A549 (cell line): ENCODE data around the gene LRP1. TPM values are rescaled to one million over a fixed set of nuclear protein-coding genes. Genes with fewer than 3 reads are reported as not detected.

Experiments used
- ATAC-seq, 2 experiments: fragments of 200-7000 bp in 1 of 2; fragments of >200 bp in 1 of 2; cut with Nextera tagmentation in 1 of 2; cut with Tn5 transposase in 1 of 2; 3 replicates each; pipeline versions ENCODE4 v1.8.0 to v1.9.1; 2018 to 2020; ENCODE audit warnings: mild to moderate bottlenecking in 1 of 2, moderate library complexity in 1 of 2
- CTCF ChIA-PET: fragments of 300-600 bp; sonication (Branson Sonifier 250); formaldehyde crosslinking; extraction: SDS; loops from one replicate; lab custom pipeline; 2021; ENCODE audit warnings: antibody characterized with exemption, inconsistent platforms; lab: Yijun Ruan, JAX
- POLR2A ChIA-PET: fragments of 350-600 bp; formaldehyde crosslinking; extraction: SDS; loops from one replicate; lab custom pipeline; 2021; ENCODE audit warnings: antibody characterized with exemption, inconsistent platforms; lab: Yijun Ruan, JAX
- DNase-seq, 2 experiments: peaks; one replicate each; pipeline versions ENCODE4 v3.0.0 to v3.0.0-alpha.2; 2011 to 2016; ENCODE audit warnings: low read depth in 1 of 2, low spot score in 1 of 2
- FAIRE-seq: peaks from 2 replicates; lab custom pipeline; 2011; peaks lifted over from hg19 to GRCh38; lab: Jason Lieb, UNC
- H3K27ac ChIP-seq, 2 experiments: fragments of >200 bp; sonication (Bioruptor Twin); formaldehyde crosslinking; 3 replicates each; pipeline ENCODE4 v1.5.1; 2016 to 2017
- H3K4me1 ChIP-seq: fragments of >200 bp; sonication (Bioruptor Twin); formaldehyde crosslinking; 3 replicates; pipeline ENCODE4 v1.6.1; 2016
- H3K4me2 ChIP-seq: fragments of >200 bp; sonication (Bioruptor Twin); formaldehyde crosslinking; 3 replicates; pipeline ENCODE4 v1.6.1; 2016
- H3K4me3 ChIP-seq: fragments of >200 bp; sonication (Bioruptor Twin); formaldehyde crosslinking; 3 replicates; pipeline ENCODE4 v1.5.1; 2016
- H3K9me3 ChIP-seq: fragments of >200 bp; sonication (Bioruptor Twin); formaldehyde crosslinking; 3 replicates; pipeline ENCODE4 v1.6.1; 2016
- BCL3 ChIP-seq: fragments of >200 bp; sonication (Bioruptor Twin); formaldehyde crosslinking; IDR thresholded peaks from 3 replicates; pipeline ENCODE4 v1.6.1; 2016
- BHLHE40 ChIP-seq: IDR thresholded peaks from 2 replicates; pipeline ENCODE4 v1.6.1; 2012; ENCODE audit warnings: low read depth, low read length, inconsistent platforms
- CEBPB ChIP-seq, 2 experiments: fragments of >200 bp in 1 of 2; sonication (Bioruptor Twin) in 1 of 2; formaldehyde crosslinking in 1 of 2; IDR thresholded peaks; 2 replicates each; pipeline ENCODE4 v1.6.1; 2012 to 2016
- EHMT2 ChIP-seq: fragments of 200-600 bp; sonication (generic); IDR thresholded peaks from 2 replicates; pipeline ENCODE4 v1.6.1; 2016; ENCODE audit warnings: antibody characterized with exemption, low read depth, mild to moderate bottlenecking, moderate library complexity
- EP300 ChIP-seq, 2 experiments: fragments of >200 bp; sonication (Bioruptor Twin); formaldehyde crosslinking; IDR thresholded peaks; 2 replicates in 1 of 2; 3 replicates in 1 of 2; pipeline ENCODE4 v1.6.1; 2016 to 2017
- HDAC2 ChIP-seq: fragments of 200-600 bp; sonication (generic); IDR thresholded peaks from 2 replicates; pipeline ENCODE4 v1.6.1; 2016
- HES2 ChIP-seq: fragments of >200 bp; sonication (Bioruptor Twin); formaldehyde crosslinking; IDR thresholded peaks from 2 replicates; pipeline ENCODE4 v1.6.1; 2016
- JUN ChIP-seq, 2 experiments: fragments of >200 bp; sonication (Bioruptor Twin); formaldehyde crosslinking; IDR thresholded peaks; 2 replicates in 1 of 2; 3 replicates in 1 of 2; pipeline ENCODE4 v1.6.1; 2016 to 2017
- KDM5A ChIP-seq: fragments of 200-600 bp; sonication (generic); IDR thresholded peaks from 2 replicates; pipeline ENCODE4 v1.6.1; 2016; ENCODE audit warnings: antibody characterized with exemption, mild to moderate bottlenecking
- MAFK ChIP-seq: fragments of 450-650 bp; IDR thresholded peaks from 2 replicates; pipeline ENCODE4 v1.6.1; 2014; ENCODE audit not compliant: partially characterized antibody
- MAX ChIP-seq: IDR thresholded peaks from 2 replicates; pipeline ENCODE4 v1.6.1; 2012
- MAZ ChIP-seq: fragments of 150-350 bp; IDR thresholded peaks from 2 replicates; pipeline ENCODE4 v1.6.1; 2014; ENCODE audit warnings: antibody characterized with exemption, low read depth, low read length, borderline replicate concordance
- MYC ChIP-seq: IDR thresholded peaks from 2 replicates; pipeline ENCODE4 v1.6.1; 2012; ENCODE audit warnings: mild to moderate bottlenecking, inconsistent platforms, low read length, improper control_type of control experiment, borderline replicate concordance
- NFE2L2 ChIP-seq: fragments of 150-350 bp; conservative IDR thresholded peaks from 2 replicates; pipeline ENCODE4 v1.6.1; 2014; ENCODE audit warnings: low read length
- NPAS2 ChIP-seq: fragments of 250-450 bp; sonication (Bioruptor Pico); IDR thresholded peaks from 2 replicates; pipeline ENCODE4 v1.8.0; 2022; ENCODE audit warnings: mild to moderate bottlenecking, moderate library complexity, borderline replicate concordance
- POLR2AphosphoS2 ChIP-seq: conservative IDR thresholded peaks from 2 replicates; pipeline ENCODE4 v1.6.1; 2012; ENCODE audit warnings: low read length, improper control_type of control experiment, inconsistent platforms
- RAD21 ChIP-seq, 2 experiments: fragments of >200 bp in 1 of 2; sonication (Bioruptor Twin) in 1 of 2; formaldehyde crosslinking in 1 of 2; IDR thresholded peaks in 1 of 2; conservative IDR thresholded peaks in 1 of 2; 2 replicates in 1 of 2; 3 replicates in 1 of 2; pipeline ENCODE4 v1.6.1; 2012 to 2018; ENCODE audit warnings: inconsistent platforms in 1 of 2
- REST ChIP-seq: fragments of 200-600 bp; sonication (generic); IDR thresholded peaks from 2 replicates; pipeline ENCODE4 v1.6.1; 2016; ENCODE audit warnings: antibody characterized with exemption, mild to moderate bottlenecking, moderate library complexity
- TFCP2L1 ChIP-seq: fragments of 250-450 bp; sonication (Bioruptor Pico); IDR thresholded peaks from 2 replicates; pipeline ENCODE4 v1.5.0; 2021; ENCODE audit warnings: mild to moderate bottlenecking
- WGBS: methylation state at CpG from one replicate; pipeline ENCODE4 v1.1.6; 2017; ENCODE audit errors: missing lambda C conversion rate; 5-methylcytosine and 5-hydroxymethylcytosine counted together
- polyA plus RNA-seq, 4 experiments: library from polyadenylated mRNA; depleted of rRNA in 3 of 4; stranded (reverse); fragments of >200 nt; fragmentation: RNase III in 1 of 4; extraction: RNeasy Plus Mini Kit Qiagen cat#74134 plus additional on column Dnase treatment in 1 of 4; gene quantifications; 2 replicates in 3 of 4; 3 replicates in 1 of 4; pipeline ENCODE4 v1.2.3, GENCODE V29; 2011 to 2017

Gene LRP1
- polyA plus RNA-seq, 2 of the 4 experiments (the other 2 are of a cell fraction), result 5.6 to 9.4 TPM

- TF ChIP-seq REST, result no peak
- TF ChIP-seq EHMT2, result no peak
- TF ChIP-seq HES2, result no peak
These were observed 13.8 kb downstream of the LRP1 start (continued) for GRCh38 chr12:57142121-57142520.

- no peak for DNase-seq
- no peak overlapping the region for H3K4me2 ChIP-seq
- POLR2A ChIA-PET, result no interaction called here
- no peak for TF ChIP-seq NFE2L2
- TF ChIP-seq BCL3, result no peak
- TF ChIP-seq POLR2AphosphoS2, result no peak
- no peak for TF ChIP-seq NPAS2 (CRISPR knock-in tag)
- no peak for TF ChIP-seq TFCP2L1
- TF ChIP-seq CEBPB (IDR thresholded peaks at IDR 0.05), result no peak
- 80% methylated on average over 7 of the region's 7 CpGs for WGBS
- ATAC-seq, result no peak
- CTCF ChIA-PET, result interaction anchor here (1.1 to 1.5 kb wide), 3 partner anchors 18 to 33 kb away, joined by 3 to 5 read pairs (median 4); no protein-coding TSS in a partner anchor
- no peak for FAIRE-seq
- H3K9me3 ChIP-seq, result no peaks in the 10 kb centered on the region
- no peak overlapping the region for H3K27ac ChIP-seq
- no peak overlapping the region for H3K4me3 ChIP-seq
- H3K4me1 ChIP-seq, result peaks cover 22% of the 10 kb centered on the region
These were observed 14.4 kb downstream of the LRP1 start for GRCh38 chr12:57142727-57143126.

- TF ChIP-seq RAD21 (conservative IDR thresholded peaks at IDR 0.05 in 1 of 2, IDR thresholded peaks at IDR 0.05 in 1 of 2), result no peak
- no peak for TF ChIP-seq JUN (IDR thresholded peaks at IDR 0.05)
- no peak for TF ChIP-seq EHMT2
- no peak for TF ChIP-seq MAZ
- TF ChIP-seq KDM5A, result no peak
- no peak for TF ChIP-seq MAFK
- no peak for TF ChIP-seq TFCP2L1
- no peak for TF ChIP-seq MYC
- no peak for TF ChIP-seq EP300 (IDR thresholded peaks at IDR 0.05)
- TF ChIP-seq HDAC2, result no peak
- TF ChIP-seq BHLHE40, result no peak
- no peak for TF ChIP-seq MAX
- TF ChIP-seq HES2, result no peak
- DNase-seq (no peak), FAIRE-seq (no peak), ATAC-seq (no peak)
- Histone ChIP-seq H3K4me1 (peaks cover 20% of the 10 kb centered on the region), H3K27ac (no peak overlapping the region), H3K4me3 (no peak overlapping the region), H3K4me2 (no peak overlapping the region), H3K9me3 (no peaks in the 10 kb centered on the region)
- WGBS, result 84% methylated on average over 4 of the region's 4 CpGs
- POLR2A ChIA-PET, result no interaction called here
- CTCF ChIA-PET, result interaction anchor here (1.0 to 1.5 kb wide), 3 partner anchors 19 to 32 kb away, joined by 3 to 5 read pairs (median 4); no protein-coding TSS in a partner anchor
These were observed 15.2 kb downstream of the LRP1 start for GRCh38 chr12:57143454-57143853.
